ENCODE measurements around the gene SMYD3. TPM values are rescaled to one million over a fixed set of nuclear protein-coding genes. Genes with fewer than 3 reads are reported as not detected.

The SMYD3 gene
- total RNA-seq, 1 donor from 2014 or later = 24.2 TPM

GRCh38 chr1:246278371-246278770 lies 228.7 kb downstream of the SMYD3 start:
- DNase-seq (ENCODE audit: low read depth, low spot score) = no peak
- Mint-ChIP-seq H3K4me1 (peaks cover under 1% of the 10 kb centered on the region), H3K9me3 (no peaks in the 10 kb centered on the region), H3K4me3 (no peak overlapping the region), H3K36me3 (ENCODE audit: low read depth) (no peaks in the 10 kb centered on the region), H3K27me3 (ENCODE audit: low read depth) (no peaks in the 10 kb centered on the region), H3K27ac (ENCODE audit: unreplicated experiment) (no peak overlapping the region)
- TF ChIP-seq CTCF (conservative IDR thresholded peaks at IDR 0.05) = no peak

GRCh38 chr1:246275036-246275435 lies 232.0 kb downstream of the SMYD3 start:
- Mint-ChIP-seq H3K27ac (ENCODE audit: unreplicated experiment) (peak overlapping the region; percentile 54), H3K9me3 (peaks cover 3% of the 10 kb centered on the region), H3K4me3 (no peak overlapping the region), H3K36me3 (ENCODE audit: low read depth) (no peaks in the 10 kb centered on the region), H3K4me1 (no peaks in the 10 kb centered on the region), H3K27me3 (ENCODE audit: low read depth) (no peaks in the 10 kb centered on the region)
- no peak for DNase-seq (ENCODE audit: low read depth, low spot score)
- no peak for TF ChIP-seq CTCF (conservative IDR thresholded peaks at IDR 0.05)

GRCh38 chr1:246274186-246274585 lies 232.9 kb downstream of the SMYD3 start:
- Mint-ChIP-seq H3K4me3 (no peak overlapping the region), H3K4me1 (no peaks in the 10 kb centered on the region), H3K9me3 (peaks cover 3% of the 10 kb centered on the region), H3K36me3 (ENCODE audit: low read depth) (no peaks in the 10 kb centered on the region), H3K27ac (ENCODE audit: unreplicated experiment) (no peak overlapping the region), H3K27me3 (ENCODE audit: low read depth) (no peaks in the 10 kb centered on the region)
- no peak for DNase-seq (ENCODE audit: low read depth, low spot score)
- TF ChIP-seq CTCF (conservative IDR thresholded peaks at IDR 0.05) = no peak

GRCh38 chr1:246271516-246271915 lies 235.6 kb downstream of the SMYD3 start:
- H3K27ac Mint-ChIP-seq (ENCODE audit: unreplicated experiment) = no peak overlapping the region
- peaks cover 12% of the 10 kb centered on the region for H3K4me1 Mint-ChIP-seq
- H3K4me3 Mint-ChIP-seq = no peak overlapping the region
- TF ChIP-seq CTCF (conservative IDR thresholded peaks at IDR 0.05) = no peak
- no peaks in the 10 kb centered on the region for H3K36me3 Mint-ChIP-seq (ENCODE audit: low read depth)
- DNase-seq (ENCODE audit: low read depth, low spot score) = no peak
- peaks cover 3% of the 10 kb centered on the region for H3K9me3 Mint-ChIP-seq
- no peaks in the 10 kb centered on the region for H3K27me3 Mint-ChIP-seq (ENCODE audit: low read depth)

- Mint-ChIP-seq H3K4me3 (no peak overlapping the region), H3K9me3 (peaks cover 3% of the 10 kb centered on the region), H3K27me3 (ENCODE audit: low read depth) (no peaks in the 10 kb centered on the region), H3K36me3 (ENCODE audit: low read depth) (no peaks in the 10 kb centered on the region), H3K4me1 (peaks cover 12% of the 10 kb centered on the region), H3K27ac (ENCODE audit: unreplicated experiment) (no peak overlapping the region)
- no peak for TF ChIP-seq CTCF (conservative IDR thresholded peaks at IDR 0.05)
- DNase-seq (ENCODE audit: low read depth, low spot score) = no peak
Measured at GRCh38 chr1:246270236-246270635, 236.8 kb downstream of the SMYD3 start.

- TF ChIP-seq CTCF (conservative IDR thresholded peaks at IDR 0.05) = no peak
- no peak for DNase-seq (ENCODE audit: low read depth, low spot score)
- H3K9me3 Mint-ChIP-seq = peaks cover 3% of the 10 kb centered on the region
- no peaks in the 10 kb centered on the region for H3K27me3 Mint-ChIP-seq (ENCODE audit: low read depth)
- peaks cover 12% of the 10 kb centered on the region for H3K4me1 Mint-ChIP-seq
- no peak overlapping the region for H3K4me3 Mint-ChIP-seq
- no peaks in the 10 kb centered on the region for H3K36me3 Mint-ChIP-seq (ENCODE audit: low read depth)
- no peak overlapping the region for H3K27ac Mint-ChIP-seq (ENCODE audit: unreplicated experiment)
Measured at GRCh38 chr1:246269466-246269865, 237.6 kb downstream of the SMYD3 start.
